WTC11 (cell line): ENCODE measurements around the gene TMPRSS6.

Source experiments
- JUN ChIP-seq: sonication (generic); formaldehyde crosslinking; IDR thresholded peaks from 2 replicates; pipeline ENCODE4 v1.8.0; 2023; ENCODE audit warnings: mild to moderate bottlenecking, missing genetic modification reagents
- ZNF232 ChIP-seq: sonication (generic); formaldehyde crosslinking; IDR thresholded peaks from 2 replicates; pipeline ENCODE4 v1.8.0; 2022; ENCODE audit warnings: mild to moderate bottlenecking, missing genetic modification reagents

GRCh38 chr22:37146507-37147180, 37.1 kb upstream of the TMPRSS6 start:
- TF ChIP-seq ZNF232 (no peak), JUN (CRISPR knock-in tag) (no peak)
